ENCODE data around the gene OSBP2. TPM values are rescaled to one million over a fixed set of nuclear protein-coding genes. Genes with fewer than 3 reads are reported as not detected.

The OSBP2 gene
- total and polyA plus RNA-seq, 9 donors = 1.3 to 5.1 (median 1.4) TPM

- Histone ChIP-seq H3K36me3 (no peaks in the 10 kb centered on the region), H3K9me3 (no peaks in the 10 kb centered on the region), H3K27ac (no peak overlapping the region), H3K4me3 (no peak overlapping the region), H3K4me1 (ENCODE audit: insufficient read depth) (no peaks in the 10 kb centered on the region), H3K27me3 (no peaks in the 10 kb centered on the region)
- TF ChIP-seq CTCF (IDR thresholded peaks at IDR 0.05) = no peak
- TF ChIP-seq EP300 (IDR thresholded peaks at IDR 0.05) = no peak
- no peak for TF ChIP-seq POLR2A (IDR thresholded peaks at IDR 0.05)
- WGBS, 3 donors = 94 to 97% (median 94%) methylated on average over 9 of the region's 9 CpGs
- intact Hi-C loops (cut with DNase I) = no loop called here
- no peak for DNase-seq
Observed at GRCh38 chr22:30906411-30906810, 211.7 kb downstream of the OSBP2 start.

- Histone ChIP-seq H3K27me3 (no peaks in the 10 kb centered on the region), H3K27ac (no peak overlapping the region), H3K4me3 (no peak overlapping the region), H3K36me3 (no peaks in the 10 kb centered on the region), H3K4me1 (ENCODE audit: insufficient read depth) (no peaks in the 10 kb centered on the region), H3K9me3 (no peaks in the 10 kb centered on the region)
- DNase-seq = no peak
- 100% methylated on average over 1 of the region's 1 CpG for WGBS, 3 donors
- TF ChIP-seq POLR2A (IDR thresholded peaks at IDR 0.05) (no peak), CTCF (IDR thresholded peaks at IDR 0.05) (no peak), EP300 (IDR thresholded peaks at IDR 0.05) (no peak)
- intact Hi-C loops (cut with DNase I) = no loop called here
Observed at GRCh38 chr22:30906946-30907345, 212.3 kb downstream of the OSBP2 start.

- no peaks in the 10 kb centered on the region for H3K27me3 ChIP-seq
- H3K9me3 ChIP-seq = no peaks in the 10 kb centered on the region
- H3K36me3 ChIP-seq = no peaks in the 10 kb centered on the region
- WGBS, 3 donors = 92 to 96% (median 93%) methylated on average over 6 of the region's 6 CpGs
- no peak overlapping the region for H3K4me3 ChIP-seq
- no peak overlapping the region for H3K27ac ChIP-seq
- DNase-seq = no peak
- H3K4me1 ChIP-seq (ENCODE audit: insufficient read depth) = no peaks in the 10 kb centered on the region
- intact Hi-C loops (cut with DNase I) = no loop called here
- TF ChIP-seq CTCF (IDR thresholded peaks at IDR 0.05) (no peak), EP300 (IDR thresholded peaks at IDR 0.05) (no peak), POLR2A (IDR thresholded peaks at IDR 0.05) (no peak)
Observed at GRCh38 chr22:30908051-30908461, 213.4 kb downstream of the OSBP2 start.

GRCh38 chr22:30909306-30909705, 214.6 kb downstream of the OSBP2 start:
- no peaks in the 10 kb centered on the region for H3K9me3 ChIP-seq
- TF ChIP-seq EP300 (IDR thresholded peaks at IDR 0.05) (no peak), CTCF (IDR thresholded peaks at IDR 0.05) (no peak), POLR2A (IDR thresholded peaks at IDR 0.05) (no peak)
- H3K4me3 ChIP-seq = no peak overlapping the region
- WGBS, 3 donors = 88 to 92% (median 90%) methylated on average over 5 of the region's 5 CpGs
- no peak overlapping the region for H3K27ac ChIP-seq
- no peak for DNase-seq
- intact Hi-C loops (cut with DNase I) = no loop called here
- no peaks in the 10 kb centered on the region for H3K27me3 ChIP-seq
- H3K36me3 ChIP-seq = no peaks in the 10 kb centered on the region
- no peaks in the 10 kb centered on the region for H3K4me1 ChIP-seq (ENCODE audit: insufficient read depth)

GRCh38 chr22:30910358-30910757, 215.7 kb downstream of the OSBP2 start:
- Histone ChIP-seq H3K36me3 (no peaks in the 10 kb centered on the region), H3K27me3 (no peaks in the 10 kb centered on the region), H3K4me3 (no peak overlapping the region), H3K27ac (no peak overlapping the region), H3K9me3 (no peaks in the 10 kb centered on the region), H3K4me1 (ENCODE audit: insufficient read depth) (no peaks in the 10 kb centered on the region)
- intact Hi-C loops (cut with DNase I) = no loop called here
- TF ChIP-seq CTCF (IDR thresholded peaks at IDR 0.05) (no peak), POLR2A (IDR thresholded peaks at IDR 0.05) (no peak), EP300 (IDR thresholded peaks at IDR 0.05) (no peak)
- WGBS, 3 donors = 75 to 84% (median 81%) methylated on average over 2 of the region's 2 CpGs
- no peak for DNase-seq
